NCI-H146 (cell line): ENCODE data around the gene DGUOK.
"Not testable (repeated sequence)": the region's sequence is repeated elsewhere in the genome, so short reads cannot be mapped to it uniquely, and the experiment has no call there.

Experiments used
- DNase-seq: peaks from one replicate; lab custom pipeline; 2025; lab: John Stamatoyannopoulos, UW

The DGUOK gene

GRCh38 chr2:73901143-73901542 lies 25.5 kb upstream of the DGUOK start:
- DNase-seq, result no peak

- DNase-seq, result no peak
Measured at GRCh38 chr2:73902284-73902683, 24.4 kb upstream of the DGUOK start.

GRCh38 chr2:73903313-73903712 lies 23.4 kb upstream of the DGUOK start:
- DNase-seq, result no peak

GRCh38 chr2:73903949-73904613 lies 22.6 kb upstream of the DGUOK start:
- DNase-seq, result not testable (repeated sequence)

- DNase-seq, result no peak
Measured at GRCh38 chr2:73904952-73905351, 21.7 kb upstream of the DGUOK start.

GRCh38 chr2:73906847-73907505 lies 19.7 kb upstream of the DGUOK start:
- no peak for DNase-seq

- peak; percentile 95 for DNase-seq
Measured at GRCh38 chr2:73907840-73908452, 18.7 kb upstream of the DGUOK start.

- no peak for DNase-seq
Measured at GRCh38 chr2:73908689-73909652, 17.7 kb upstream of the DGUOK start.

GRCh38 chr2:73910873-73911547 lies 15.7 kb upstream of the DGUOK start:
- no peak for DNase-seq

- DNase-seq, result no peak
Measured at GRCh38 chr2:73911548-73912208, 15.0 kb upstream of the DGUOK start.

GRCh38 chr2:73913414-73914054 lies 13.1 kb upstream of the DGUOK start:
- no peak for DNase-seq

- no peak for DNase-seq
Measured at GRCh38 chr2:73914667-73915066, 12.0 kb upstream of the DGUOK start.

- no peak for DNase-seq
Measured at GRCh38 chr2:73915437-73915993, 11.2 kb upstream of the DGUOK start.

- DNase-seq, result no peak
Measured at GRCh38 chr2:73916666-73917065, 10.0 kb upstream of the DGUOK start.

GRCh38 chr2:73917296-73917695 lies 9.4 kb upstream of the DGUOK start:
- DNase-seq, result no peak

- DNase-seq, result no peak
Measured at GRCh38 chr2:73917696-73918207, 8.9 kb upstream of the DGUOK start.

- DNase-seq, result no peak
Measured at GRCh38 chr2:73918856-73919255, 7.8 kb upstream of the DGUOK start.

- no peak for DNase-seq
Measured at GRCh38 chr2:73919596-73920228, 7.0 kb upstream of the DGUOK start.
